Measurements from ENCODE around the gene NEXN. TPM values are rescaled to one million over a fixed set of nuclear protein-coding genes. Genes with fewer than 3 reads are reported as not detected.
A peak's percentile ranks its signal among the peaks of the same experiment; 100 is the strongest.

NEXN gene
- total and polyA plus RNA-seq, 2 of the 13 experiments (the other 11 are each of a cell fraction or from before 2014, with no cell fraction given): 0.07 to 0.97 TPM

GRCh38 chr1:77857552-77857951 is 30.9 kb upstream of the NEXN start:
- H3K4me1 ChIP-seq (ENCODE audit: insufficient read depth, low read length): no peaks in the 10 kb centered on the region
- H3K4me2 ChIP-seq (ENCODE audit: low read depth, low read length): no peak overlapping the region
- CTCF ChIA-PET (ENCODE audit: low intra/inter-chr PET ratio, low total read pairs): no interaction called here
- 0 out of 5 replicates have a peak, but pooled peaks cover 0 to 7% of the 10 kb centered on the region in 2 experiments for H3K36me3 ChIP-seq (replicated peaks in 1 of 2; ENCODE audit: control insufficient read depth in 1 of 2, insufficient read depth in 2 of 2, low read length in 2 of 2)
- no peaks in the 10 kb centered on the region for H4K20me1 ChIP-seq (ENCODE audit: insufficient read depth, low read length)
- WGBS (ENCODE audit: low lambda C conversion rate): 95% methylated on average over 4 of the region's 4 CpGs
- TF ChIP-seq ZNF770 (CRISPR knock-in tag; IDR thresholded peaks at IDR 0.05) (0 out of 2 replicates have a peak, but pooled peaks have one; percentile 17), TFAP4 (IDR thresholded peaks at IDR 0.05; ENCODE audit: borderline replicate concordance, low read depth) (no peak)
- DNase-seq (ENCODE audit: low spot score) (no peak), ATAC-seq (no peak), FAIRE-seq (no peak)
- no peak overlapping the region for H2AFZ ChIP-seq (ENCODE audit: low read length)
- POLR2A ChIA-PET: no interaction called here
- H3K27me3 ChIP-seq (ENCODE audit: control insufficient read depth in 1 of 2, insufficient read depth in 2 of 2, low read length in 2 of 2): no peaks in the 10 kb centered on the region
- no peak overlapping the region for H3K4me3 ChIP-seq (replicated peaks in 1 of 3; ENCODE audit: insufficient read depth in 1 of 3, low read depth in 2 of 3, low read length in 3 of 3)
- no peaks in the 10 kb centered on the region for H3K9me3 ChIP-seq (ENCODE audit: low read length)
- no peak overlapping the region for H3K9ac ChIP-seq (ENCODE audit: insufficient read depth, low read depth, low read length)
- intact Hi-C loops (cut with micrococcal nuclease; ENCODE audit: unreplicated experiment): no loop called here
- H3K79me2 ChIP-seq (ENCODE audit: insufficient read depth, low read length): no peaks in the 10 kb centered on the region
- no peak overlapping the region for H3K27ac ChIP-seq (ENCODE audit: extremely low read length, insufficient read depth, low read length)
- in situ Hi-C loops (cut with HindIII; ENCODE audit: extremely low pct_ligation_motif_present, low pct_unique_long_range_greater_than_20kb): no loop called here
- no TSS peak for BruUV-seq (replicated peaks)

GRCh38 chr1:77858725-77859124 is 29.7 kb upstream of the NEXN start:
- CTCF ChIA-PET (ENCODE audit: low intra/inter-chr PET ratio, low total read pairs): no interaction called here
- Histone ChIP-seq H3K79me2 (ENCODE audit: insufficient read depth, low read length) (no peaks in the 10 kb centered on the region), H3K36me3 (replicated peaks in 1 of 2; ENCODE audit: control insufficient read depth in 1 of 2, insufficient read depth in 2 of 2, low read length in 2 of 2) (0 out of 5 replicates have a peak, but pooled peaks cover 0 to 7% of the 10 kb centered on the region in 2 experiments), H3K4me3 (replicated peaks in 1 of 3; ENCODE audit: insufficient read depth in 1 of 3, low read depth in 2 of 3, low read length in 3 of 3) (no peak overlapping the region), H3K4me1 (ENCODE audit: insufficient read depth, low read length) (no peaks in the 10 kb centered on the region), H2AFZ (ENCODE audit: low read length) (no peak overlapping the region), H3K9me3 (ENCODE audit: low read length) (no peaks in the 10 kb centered on the region), H3K4me2 (ENCODE audit: low read depth, low read length) (no peak overlapping the region), H3K9ac (ENCODE audit: insufficient read depth, low read depth, low read length) (no peak overlapping the region), H3K27ac (ENCODE audit: extremely low read length, insufficient read depth, low read length) (no peak overlapping the region), H3K27me3 (ENCODE audit: control insufficient read depth in 1 of 2, insufficient read depth in 2 of 2, low read length in 2 of 2) (no peaks in the 10 kb centered on the region), H4K20me1 (ENCODE audit: insufficient read depth, low read length) (no peaks in the 10 kb centered on the region)
- 96% methylated on average over 3 of the region's 3 CpGs for WGBS (ENCODE audit: low lambda C conversion rate)
- TF ChIP-seq AHR (CRISPR knock-in tag; IDR thresholded peaks at IDR 0.05): no peak
- TF ChIP-seq ZNF225 (CRISPR knock-in tag; IDR thresholded peaks at IDR 0.05): no peak
- DNase-seq (ENCODE audit: low spot score): no peak
- no peak for ATAC-seq
- FAIRE-seq: peak; percentile 23
- in situ Hi-C loops (cut with HindIII; ENCODE audit: extremely low pct_ligation_motif_present, low pct_unique_long_range_greater_than_20kb) (no loop called here), intact Hi-C loops (cut with micrococcal nuclease; ENCODE audit: unreplicated experiment) (no loop called here)
- no TSS peak for BruUV-seq (replicated peaks)
- POLR2A ChIA-PET: no interaction called here

All from HepG2 (cell line).